ENCODE data around the gene HOXB2.
"Not testable (repeated sequence)": the region's sequence is repeated elsewhere in the genome, so short reads cannot be mapped to it uniquely, and the experiment has no call there.

Gene HOXB2

DNA sequence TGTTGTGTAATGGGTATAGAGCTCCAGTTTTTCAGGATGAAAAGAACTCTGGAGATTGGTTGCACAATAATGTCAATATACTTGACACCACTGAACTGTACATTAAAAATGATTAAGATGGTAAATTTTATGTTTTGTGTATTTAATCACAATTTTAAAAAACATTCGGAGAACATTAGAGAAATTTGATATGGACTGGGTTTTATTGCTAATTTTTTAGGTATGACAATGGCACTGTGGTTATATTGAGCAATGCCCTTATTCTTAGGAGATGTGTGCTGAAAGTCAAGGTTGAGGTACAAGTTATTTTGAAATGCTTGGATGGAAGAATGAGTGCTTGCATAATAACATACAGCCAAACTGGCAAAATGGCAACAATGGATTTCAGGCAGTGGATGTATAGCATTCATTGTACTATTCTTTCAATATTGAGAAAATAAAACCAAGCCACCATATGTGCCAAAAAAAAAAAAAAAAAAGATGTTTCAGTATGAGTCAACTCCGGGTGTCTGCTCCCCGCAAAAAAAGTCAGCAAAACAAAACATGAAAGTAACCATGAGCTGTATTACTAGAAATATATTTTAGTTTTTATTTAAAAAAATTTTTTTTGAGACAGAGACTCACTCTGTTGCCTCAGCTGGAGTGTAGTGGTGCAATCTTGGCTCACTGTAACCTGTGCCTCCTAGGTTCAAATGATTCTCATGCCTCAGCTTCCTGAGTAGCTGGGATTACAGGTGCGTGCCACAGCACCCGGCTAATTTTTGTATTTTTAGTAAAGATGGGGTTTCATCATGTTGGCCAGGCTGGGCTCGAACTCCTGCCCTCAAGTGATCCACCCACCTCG lies 33.9 kb downstream of the HOXB2 start:
- Histone ChIP-seq H3K36me3 (ENCODE audit: insufficient read depth, low read depth, low read length) (no peaks in the 10 kb centered on the region), H3K9me3 (ENCODE audit: insufficient read depth, low read depth, low read length) (no peaks in the 10 kb centered on the region), H3K9ac (ENCODE audit: low read depth, low read length) (no peak overlapping the region), H3K4me3 (ENCODE audit: low read length) (no peak overlapping the region), H3K27me3 (ENCODE audit: insufficient read depth, low read length) (peaks cover 43% of the 10 kb centered on the region), H3K27ac (ENCODE audit: low read length) (no peak overlapping the region), H3K4me1 (ENCODE audit: insufficient read depth, low read length) (peaks cover 4% of the 10 kb centered on the region)

DNA sequence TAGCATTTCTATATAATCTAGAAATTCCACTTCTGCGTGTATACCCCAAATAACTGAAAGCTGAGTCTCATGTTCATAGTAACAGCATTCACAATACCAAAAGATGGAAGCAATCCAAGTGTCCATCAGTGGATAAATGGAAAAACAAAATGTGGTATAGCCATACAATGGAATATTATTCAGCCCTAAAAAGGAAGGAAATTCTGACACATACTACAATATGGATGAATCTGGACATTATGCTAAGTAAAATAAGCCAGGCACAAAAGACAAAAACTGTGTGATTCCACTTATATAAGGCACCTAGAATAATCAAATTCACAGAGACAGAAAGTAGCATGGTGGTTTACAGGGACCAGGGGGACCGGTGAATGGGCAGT lies 34.5 kb downstream of the HOXB2 start:
- Histone ChIP-seq H3K4me3 (ENCODE audit: low read length) (no peak overlapping the region), H3K27ac (ENCODE audit: low read length) (no peak overlapping the region), H3K27me3 (ENCODE audit: insufficient read depth, low read length) (peaks cover 37% of the 10 kb centered on the region), H3K9ac (ENCODE audit: low read depth, low read length) (no peak overlapping the region), H3K4me1 (ENCODE audit: insufficient read depth, low read length) (peaks cover 7% of the 10 kb centered on the region), H3K9me3 (ENCODE audit: insufficient read depth, low read depth, low read length) (no peaks in the 10 kb centered on the region), H3K36me3 (ENCODE audit: insufficient read depth, low read depth, low read length) (no peaks in the 10 kb centered on the region)

DNA sequence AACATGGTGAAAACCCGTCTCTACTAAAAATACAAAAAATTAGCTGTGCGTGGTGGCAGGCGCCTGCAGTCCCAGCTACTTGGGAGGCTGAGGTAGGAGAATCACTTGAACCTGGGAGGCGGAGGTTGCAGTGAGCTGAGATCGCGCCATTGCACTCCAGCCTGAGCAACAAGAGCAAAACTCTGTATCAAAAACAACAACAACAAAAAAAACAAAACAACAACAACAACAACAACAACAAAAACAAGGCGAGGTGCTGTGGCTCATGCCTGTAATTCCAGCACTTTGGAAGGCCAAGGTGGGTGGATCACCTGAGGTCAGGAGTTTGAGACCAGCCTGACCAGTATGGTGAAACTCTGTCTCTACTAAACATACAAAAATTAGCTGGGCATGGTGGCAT lies 35.2 kb downstream of the HOXB2 start:
- H3K9ac ChIP-seq (ENCODE audit: low read depth, low read length); H3K4me1 ChIP-seq (ENCODE audit: insufficient read depth, low read length); H3K36me3 ChIP-seq (ENCODE audit: insufficient read depth, low read depth, low read length); H3K27ac ChIP-seq (ENCODE audit: low read length); H3K9me3 ChIP-seq (ENCODE audit: insufficient read depth, low read depth, low read length); H3K4me3 ChIP-seq (ENCODE audit: low read length): not testable (repeated sequence)
- peaks cover 31% of the 10 kb centered on the region for H3K27me3 ChIP-seq (ENCODE audit: insufficient read depth, low read length)

DNA sequence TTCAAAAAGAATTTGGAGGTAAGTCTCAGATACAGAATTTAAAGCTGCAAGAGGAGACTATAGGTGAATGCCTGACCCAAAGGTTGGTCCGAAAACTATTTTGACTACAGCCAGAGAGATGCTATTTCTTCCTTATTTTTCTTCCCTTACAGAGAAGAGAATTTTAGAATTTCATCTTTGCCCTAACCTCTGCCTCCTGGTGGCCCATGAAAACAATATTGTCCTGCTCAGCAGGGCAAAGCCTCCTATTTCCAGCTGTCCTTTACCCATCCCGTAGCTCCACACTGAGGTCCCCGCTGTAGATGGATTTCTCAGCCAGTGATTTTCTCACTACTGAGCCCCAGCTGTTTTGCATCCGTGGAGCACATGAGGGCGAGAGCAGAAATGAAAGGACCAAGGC lies 38.7 kb downstream of the HOXB2 start:
- no peak overlapping the region for H3K9ac ChIP-seq (ENCODE audit: low read depth, low read length)
- peaks cover 32% of the 10 kb centered on the region for H3K27me3 ChIP-seq (ENCODE audit: insufficient read depth, low read length)
- no peak overlapping the region for H3K4me3 ChIP-seq (ENCODE audit: low read length)
- no peaks in the 10 kb centered on the region for H3K9me3 ChIP-seq (ENCODE audit: insufficient read depth, low read depth, low read length)
- H3K4me1 ChIP-seq (ENCODE audit: insufficient read depth, low read length) = peaks cover 17% of the 10 kb centered on the region
- no peak overlapping the region for H3K27ac ChIP-seq (ENCODE audit: low read length)
- H3K36me3 ChIP-seq (ENCODE audit: insufficient read depth, low read depth, low read length) = no peaks in the 10 kb centered on the region

DNA sequence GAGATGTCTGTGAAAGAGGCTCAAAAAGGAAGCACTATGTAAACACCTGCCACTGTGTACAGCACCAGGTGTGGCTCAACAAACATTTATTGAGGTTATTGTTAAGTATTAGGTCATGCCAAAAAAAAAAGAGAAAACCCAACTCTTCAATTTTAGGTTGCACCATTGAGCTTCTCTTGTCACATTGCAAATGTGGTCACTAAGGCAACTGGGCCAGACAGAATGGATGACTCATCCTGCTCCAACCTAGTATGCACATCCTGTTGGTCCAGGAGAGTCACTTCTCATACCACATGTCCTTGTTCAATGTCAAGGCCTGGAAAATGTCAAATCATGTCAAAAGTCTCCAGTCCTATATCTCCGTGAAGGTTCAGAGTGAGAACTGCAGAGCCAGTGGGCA lies 39.1 kb downstream of the HOXB2 start:
- H3K4me1 ChIP-seq (ENCODE audit: insufficient read depth, low read length) = peaks cover 17% of the 10 kb centered on the region
- no peaks in the 10 kb centered on the region for H3K9me3 ChIP-seq (ENCODE audit: insufficient read depth, low read depth, low read length)
- H3K27ac ChIP-seq (ENCODE audit: low read length) = no peak overlapping the region
- no peaks in the 10 kb centered on the region for H3K36me3 ChIP-seq (ENCODE audit: insufficient read depth, low read depth, low read length)
- H3K27me3 ChIP-seq (ENCODE audit: insufficient read depth, low read length) = peaks cover 37% of the 10 kb centered on the region
- H3K9ac ChIP-seq (ENCODE audit: low read depth, low read length) = no peak overlapping the region
- no peak overlapping the region for H3K4me3 ChIP-seq (ENCODE audit: low read length)

DNA sequence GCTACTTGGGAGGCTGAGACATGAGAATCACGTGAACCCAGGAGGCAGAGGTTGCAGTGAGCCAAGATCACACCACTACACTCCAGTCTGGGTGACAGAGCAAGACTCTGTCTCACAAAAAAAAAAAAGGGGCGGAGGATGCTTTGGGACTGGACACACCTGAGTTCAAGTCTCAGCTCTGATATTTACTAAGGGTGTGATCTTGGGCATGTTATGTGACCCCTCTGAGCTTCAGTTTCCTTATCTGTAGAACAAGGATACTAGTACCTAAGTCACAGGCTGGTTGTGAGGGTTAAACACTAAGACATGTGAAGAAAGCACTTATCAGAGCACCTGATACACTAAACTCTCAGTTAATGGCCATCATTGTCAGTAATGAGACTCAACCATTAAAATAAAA lies 40.0 kb downstream of the HOXB2 start:
- no peaks in the 10 kb centered on the region for H3K36me3 ChIP-seq (ENCODE audit: insufficient read depth, low read depth, low read length)
- H3K4me3 ChIP-seq (ENCODE audit: low read length) = no peak overlapping the region
- no peaks in the 10 kb centered on the region for H3K9me3 ChIP-seq (ENCODE audit: insufficient read depth, low read depth, low read length)
- H3K27me3 ChIP-seq (ENCODE audit: insufficient read depth, low read length) = peaks cover 45% of the 10 kb centered on the region
- no peak overlapping the region for H3K9ac ChIP-seq (ENCODE audit: low read depth, low read length)
- H3K4me1 ChIP-seq (ENCODE audit: insufficient read depth, low read length) = peaks cover 17% of the 10 kb centered on the region
- H3K27ac ChIP-seq (ENCODE audit: low read length) = no peak overlapping the region

DNA sequence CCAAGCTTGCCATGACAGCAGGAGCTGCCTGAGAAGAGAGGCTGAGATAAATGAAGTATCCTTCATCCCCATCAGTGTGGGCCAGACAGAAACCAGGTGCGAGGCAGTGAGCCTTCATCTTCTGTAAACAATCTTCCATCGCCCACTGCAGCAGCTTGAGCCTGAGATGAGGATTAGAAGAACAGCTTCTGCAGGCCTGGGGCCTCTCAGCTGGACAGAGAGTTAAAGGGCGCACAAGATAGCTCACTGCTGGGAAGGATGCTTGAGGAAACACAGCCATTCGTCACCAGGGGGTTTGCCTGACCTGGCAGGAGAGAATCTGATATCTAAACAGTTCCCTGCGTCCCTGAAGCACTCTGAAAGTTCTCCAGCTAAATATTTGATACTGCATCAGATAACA lies 41.2 kb downstream of the HOXB2 start:
- H3K27ac ChIP-seq (ENCODE audit: low read length) = no peak overlapping the region
- no peak overlapping the region for H3K4me3 ChIP-seq (ENCODE audit: low read length)
- peaks cover 54% of the 10 kb centered on the region for H3K27me3 ChIP-seq (ENCODE audit: insufficient read depth, low read length)
- no peaks in the 10 kb centered on the region for H3K9me3 ChIP-seq (ENCODE audit: insufficient read depth, low read depth, low read length)
- H3K9ac ChIP-seq (ENCODE audit: low read depth, low read length) = no peak overlapping the region
- H3K36me3 ChIP-seq (ENCODE audit: insufficient read depth, low read depth, low read length) = no peaks in the 10 kb centered on the region
- H3K4me1 ChIP-seq (ENCODE audit: insufficient read depth, low read length) = peaks cover 17% of the 10 kb centered on the region

DNA sequence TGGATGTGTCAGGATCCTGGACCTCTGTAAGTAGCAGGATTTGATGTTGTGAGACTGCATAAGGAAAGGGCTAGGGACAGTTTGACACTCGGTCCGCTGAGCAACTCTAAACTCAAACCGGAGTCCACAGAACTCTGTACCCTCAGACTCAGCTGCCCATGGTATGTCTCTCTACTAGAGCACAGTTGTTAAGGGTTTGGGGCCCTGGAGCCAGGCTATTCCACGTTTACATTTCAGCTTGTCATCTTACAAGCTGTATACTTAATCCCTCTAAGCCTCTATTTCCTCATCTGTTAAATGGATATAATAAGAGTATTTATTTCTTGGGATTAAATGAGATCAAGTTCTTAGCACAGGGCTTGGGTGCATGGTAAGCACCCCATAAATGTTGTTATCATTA lies 42.0 kb downstream of the HOXB2 start:
- peaks cover 62% of the 10 kb centered on the region for H3K27me3 ChIP-seq (ENCODE audit: insufficient read depth, low read length)

DNA sequence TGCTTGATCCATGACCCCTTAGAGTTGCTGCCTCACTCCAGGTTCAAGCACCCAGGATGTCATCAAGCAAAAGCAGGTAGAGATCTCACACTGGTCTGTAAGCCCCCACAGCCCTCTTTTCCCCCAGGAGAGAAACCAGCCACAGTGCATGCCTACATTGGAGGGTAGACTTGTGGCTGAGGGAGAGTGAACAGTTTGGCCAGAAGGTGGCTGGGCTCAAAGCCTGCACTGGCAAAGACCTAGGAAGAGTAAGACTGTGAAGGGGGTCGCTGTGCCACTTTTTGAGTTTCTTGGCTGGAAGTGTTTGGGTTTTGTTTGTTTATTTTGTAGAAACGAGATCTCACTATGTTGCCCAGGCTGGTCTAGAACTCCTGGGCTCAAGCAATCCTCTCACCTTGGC lies 42.6 kb downstream of the HOXB2 start:
- Histone ChIP-seq H3K9me3 (ENCODE audit: insufficient read depth, low read depth, low read length) (no peaks in the 10 kb centered on the region), H3K36me3 (ENCODE audit: insufficient read depth, low read depth, low read length) (no peaks in the 10 kb centered on the region), H3K27me3 (ENCODE audit: insufficient read depth, low read length) (peaks cover 67% of the 10 kb centered on the region), H3K4me3 (ENCODE audit: low read length) (no peak overlapping the region), H3K27ac (ENCODE audit: low read length) (no peak overlapping the region), H3K4me1 (ENCODE audit: insufficient read depth, low read length) (peaks cover 17% of the 10 kb centered on the region), H3K9ac (ENCODE audit: low read depth, low read length) (no peak overlapping the region)

More for the DNA sequence above, 42.0 kb downstream of the HOXB2 start:
- no peak overlapping the region for H3K9ac ChIP-seq (ENCODE audit: low read depth, low read length)
- no peaks in the 10 kb centered on the region for H3K9me3 ChIP-seq (ENCODE audit: insufficient read depth, low read depth, low read length)
- no peaks in the 10 kb centered on the region for H3K36me3 ChIP-seq (ENCODE audit: insufficient read depth, low read depth, low read length)
- no peak overlapping the region for H3K4me3 ChIP-seq (ENCODE audit: low read length)
- peaks cover 17% of the 10 kb centered on the region for H3K4me1 ChIP-seq (ENCODE audit: insufficient read depth, low read length)
- no peak overlapping the region for H3K27ac ChIP-seq (ENCODE audit: low read length)

DNA sequence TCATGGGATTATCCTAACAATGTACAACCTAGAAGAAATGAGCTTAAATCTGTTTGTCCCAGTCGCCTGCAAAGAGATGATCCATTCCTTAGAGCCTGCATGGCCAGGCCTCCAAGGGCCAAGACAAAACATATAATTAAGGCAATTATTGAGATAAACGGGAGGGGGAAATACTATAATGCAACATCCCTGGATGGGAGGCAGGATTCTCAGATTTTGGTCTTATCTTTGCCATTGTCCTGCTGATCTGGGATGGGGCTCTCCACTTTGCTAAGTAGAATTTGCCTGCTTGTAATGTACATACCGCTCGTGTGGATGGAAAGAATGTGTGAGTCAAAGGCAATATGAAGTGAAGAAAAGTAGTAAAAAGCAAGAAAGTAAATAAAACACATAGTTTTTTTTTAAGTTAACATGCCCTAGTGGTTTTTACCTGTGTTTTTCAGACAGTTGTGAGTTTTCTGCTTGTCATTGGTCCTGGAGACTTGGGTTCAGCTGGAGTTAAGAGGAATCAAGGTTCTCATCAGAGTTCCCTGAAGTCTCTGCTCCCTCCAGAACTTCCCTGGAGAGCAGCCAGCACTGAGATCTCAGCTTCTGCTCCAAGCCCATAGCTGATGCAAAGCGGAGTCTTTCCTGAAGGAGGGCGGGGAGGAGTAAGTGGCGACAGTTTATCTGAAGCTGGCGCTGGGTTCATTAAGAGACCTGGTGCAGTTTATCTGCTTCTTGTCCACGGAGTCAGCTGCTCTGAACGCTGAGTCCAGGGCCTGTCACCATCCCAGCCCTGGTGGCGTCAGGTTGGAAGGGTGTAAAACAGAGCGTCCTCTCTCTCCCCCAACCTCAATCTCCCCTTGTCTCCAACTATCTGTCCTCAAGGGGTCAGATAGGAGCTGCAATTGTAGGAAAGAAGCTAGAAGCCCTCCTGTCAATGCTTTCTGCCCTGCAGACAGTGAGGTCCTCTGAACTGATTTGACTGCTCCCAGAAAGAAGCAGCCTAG lies 44.2 kb downstream of the HOXB2 start:
- Histone ChIP-seq H3K4me1 (ENCODE audit: insufficient read depth, low read length) (peaks cover 12% of the 10 kb centered on the region), H3K9me3 (ENCODE audit: insufficient read depth, low read depth, low read length) (no peaks in the 10 kb centered on the region), H3K9ac (ENCODE audit: low read depth, low read length) (no peak overlapping the region), H3K36me3 (ENCODE audit: insufficient read depth, low read depth, low read length) (no peaks in the 10 kb centered on the region), H3K4me3 (ENCODE audit: low read length) (no peak overlapping the region), H3K27me3 (ENCODE audit: insufficient read depth, low read length) (peaks cover 73% of the 10 kb centered on the region), H3K27ac (ENCODE audit: low read length) (no peak overlapping the region)

DNA sequence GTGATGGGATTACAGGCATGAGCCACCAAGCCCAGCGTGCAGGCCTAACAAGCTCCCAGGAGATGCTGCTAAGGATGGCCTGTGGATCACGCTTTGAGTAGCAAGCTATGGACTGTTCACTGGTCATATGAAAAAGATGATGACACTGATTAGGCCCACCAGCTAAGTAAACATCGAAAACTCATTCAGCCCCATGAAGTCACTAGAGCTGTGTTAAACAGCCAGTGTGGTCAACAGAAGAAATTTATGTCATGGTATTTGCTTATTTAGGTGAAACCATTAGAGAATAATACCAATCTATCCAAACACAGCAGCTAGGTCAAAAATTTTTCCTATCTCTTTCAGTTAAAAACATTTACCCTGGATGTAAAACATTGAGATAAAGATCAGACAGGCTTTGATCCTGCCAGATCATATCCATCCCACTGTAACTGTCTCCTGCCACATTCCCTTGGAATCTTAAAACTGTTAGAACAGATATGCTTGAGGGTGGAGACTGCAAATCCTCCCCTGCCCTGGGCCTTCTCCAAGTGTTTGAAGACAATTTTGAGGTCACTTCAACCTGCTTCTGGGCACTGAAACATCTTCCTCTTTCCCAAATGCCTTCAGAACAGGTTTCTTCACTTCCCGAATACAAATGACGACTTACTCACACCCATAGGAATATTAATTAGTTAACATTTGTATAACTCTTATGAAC lies 45.0 kb downstream of the HOXB2 start:
- no peaks in the 10 kb centered on the region for H3K9me3 ChIP-seq (ENCODE audit: insufficient read depth, low read depth, low read length)
- no peak overlapping the region for H3K27ac ChIP-seq (ENCODE audit: low read length)
- H3K27me3 ChIP-seq (ENCODE audit: insufficient read depth, low read length) = peaks cover 81% of the 10 kb centered on the region
- no peak overlapping the region for H3K4me3 ChIP-seq (ENCODE audit: low read length)
- peaks cover 10% of the 10 kb centered on the region for H3K4me1 ChIP-seq (ENCODE audit: insufficient read depth, low read length)
- no peak overlapping the region for H3K9ac ChIP-seq (ENCODE audit: low read depth, low read length)
- no peaks in the 10 kb centered on the region for H3K36me3 ChIP-seq (ENCODE audit: insufficient read depth, low read depth, low read length)
